NT2/D1 (cell line): ENCODE results near the gene IST1.

Experiments
- DNase-seq: peaks from one replicate; pipeline ENCODE4 v3.0.0-alpha.2; 2011; ENCODE audit warnings: low read depth, low spot score
- H3K27me3 ChIP-seq: 2 replicates; pipeline ENCODE4 v1.6.0; 2011; ENCODE audit warnings: mild to moderate bottlenecking; ENCODE audit not compliant: insufficient read length, insufficient read depth
- H3K36me3 ChIP-seq: 2 replicates; pipeline ENCODE4 v1.6.1; 2011; ENCODE audit warnings: mild to moderate bottlenecking, low read length, mixed read lengths; ENCODE audit not compliant: insufficient read depth, insufficient read length
- H3K4me1 ChIP-seq: 2 replicates; pipeline ENCODE4 v1.5.1; 2011; ENCODE audit not compliant: insufficient read depth, insufficient read length
- H3K4me3 ChIP-seq: 2 replicates; pipeline ENCODE4 v1.5.1; 2011; ENCODE audit warnings: low read depth; ENCODE audit not compliant: insufficient read length
- H3K9ac ChIP-seq: 2 replicates; pipeline ENCODE4 v1.6.0; 2011; ENCODE audit warnings: low read depth; ENCODE audit not compliant: insufficient read length
- H3K9me3 ChIP-seq: 2 replicates; pipeline ENCODE4 v1.5.1; 2011; ENCODE audit warnings: mild to moderate bottlenecking, low read length; ENCODE audit not compliant: insufficient read depth
- SUZ12 ChIP-seq: IDR thresholded peaks from 2 replicates; pipeline ENCODE4 v1.6.1; 2011; ENCODE audit not compliant: insufficient read length, insufficient read depth; ENCODE audit errors: extremely low read depth
- YY1 ChIP-seq: IDR thresholded peaks from 2 replicates; pipeline ENCODE4 v1.6.1; 2011; ENCODE audit not compliant: insufficient read length, insufficient read depth
- ZNF274 ChIP-seq: IDR thresholded peaks from 2 replicates; pipeline ENCODE4 v1.6.1; 2011; ENCODE audit warnings: mild to moderate bottlenecking, low read depth, low read length

Gene IST1

DNA sequence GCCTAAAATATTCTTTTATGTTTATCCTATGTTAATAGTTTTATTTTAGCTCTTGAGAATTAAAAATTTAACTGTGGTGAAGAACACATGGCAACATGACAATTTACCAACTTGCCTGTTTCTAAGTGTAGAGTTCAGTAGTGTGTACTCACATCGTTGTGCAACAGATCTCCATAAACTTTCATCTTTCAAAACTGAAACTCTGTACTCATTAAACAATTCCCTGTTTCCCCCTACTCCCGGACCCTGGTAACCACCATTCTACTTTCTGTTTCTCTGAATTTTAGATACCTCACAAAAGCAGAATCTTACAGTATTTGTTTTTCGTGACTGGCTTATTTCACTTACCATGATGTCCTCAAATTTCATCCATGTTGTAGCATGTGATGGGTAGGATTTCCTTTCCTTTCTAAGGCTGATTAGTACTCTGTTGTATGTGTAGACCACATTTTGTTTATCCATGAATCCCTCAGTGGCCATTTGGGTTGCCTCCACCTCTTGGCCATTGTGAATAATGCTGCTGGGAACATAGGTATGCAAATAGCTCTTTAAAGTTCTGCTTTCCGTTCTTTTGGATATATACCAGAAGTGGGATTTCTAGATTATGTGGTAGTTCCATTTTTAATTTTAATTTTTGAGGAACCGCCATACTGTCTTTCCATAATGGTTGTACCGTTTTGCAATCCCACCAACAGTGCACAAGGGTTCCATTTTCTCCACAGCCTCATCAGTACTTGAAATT is 17.4 kb downstream of the IST1 start:
- H3K9ac ChIP-seq = no peak overlapping the region
- peaks cover 3% of the 10 kb centered on the region for H3K4me1 ChIP-seq
- H3K9me3 ChIP-seq = no peaks in the 10 kb centered on the region
- H3K36me3 ChIP-seq = peaks cover 57% of the 10 kb centered on the region
- no peak overlapping the region for H3K4me3 ChIP-seq
- DNase-seq = no peak
- TF ChIP-seq SUZ12 = no peak
- no peak for TF ChIP-seq ZNF274
- TF ChIP-seq YY1 = no peak
- H3K27me3 ChIP-seq = no peaks in the 10 kb centered on the region

- no peak for TF ChIP-seq YY1
- no peak for TF ChIP-seq SUZ12
- TF ChIP-seq ZNF274 = no peak
- H3K36me3 ChIP-seq = peaks cover 64% of the 10 kb centered on the region
- no peak for DNase-seq
- H3K4me1 ChIP-seq = peaks cover 3% of the 10 kb centered on the region
- no peak overlapping the region for H3K4me3 ChIP-seq
- peaks cover 12% of the 10 kb centered on the region for H3K9me3 ChIP-seq
- H3K27me3 ChIP-seq = no peaks in the 10 kb centered on the region
- no peak overlapping the region for H3K9ac ChIP-seq
Measured at GRCh38 chr16:71914802-71915201, 19.5 kb downstream of the IST1 start.

GRCh38 chr16:71915350-71915749 is 20.0 kb downstream of the IST1 start:
- no peaks in the 10 kb centered on the region for H3K27me3 ChIP-seq
- H3K36me3 ChIP-seq = peaks cover 70% of the 10 kb centered on the region
- no peak overlapping the region for H3K9ac ChIP-seq
- H3K4me3 ChIP-seq = no peak overlapping the region
- TF ChIP-seq SUZ12 = no peak
- no peak for TF ChIP-seq ZNF274
- TF ChIP-seq YY1 = no peak
- peaks cover 3% of the 10 kb centered on the region for H3K4me1 ChIP-seq
- H3K9me3 ChIP-seq = peaks cover 12% of the 10 kb centered on the region
- DNase-seq = no peak

DNA sequence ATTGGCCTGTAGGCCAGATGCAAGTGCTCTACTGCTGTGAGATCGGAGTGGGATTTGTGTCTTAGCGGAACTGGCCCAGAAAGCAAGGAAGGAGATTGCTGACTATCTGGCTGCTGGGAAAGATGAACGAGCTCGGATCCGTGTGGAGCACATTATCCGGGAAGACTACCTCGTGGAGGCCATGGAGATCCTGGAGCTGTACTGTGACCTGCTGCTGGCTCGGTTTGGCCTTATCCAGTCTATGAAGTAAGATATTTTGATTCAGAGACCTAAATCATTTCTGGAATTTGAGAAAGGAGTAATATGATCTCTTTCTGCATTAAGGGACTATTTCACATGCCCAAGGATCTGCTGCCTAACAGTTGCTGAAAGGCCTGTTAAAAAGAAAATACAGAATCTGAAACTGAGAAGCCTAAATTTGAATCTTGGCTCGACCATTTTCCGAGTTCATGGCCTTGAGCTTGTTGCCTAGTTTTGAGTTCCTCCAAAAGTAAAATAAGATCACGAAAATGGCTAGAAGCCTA is 21.1 kb downstream of the IST1 start:
- Histone ChIP-seq H3K9me3 (peaks cover 12% of the 10 kb centered on the region), H3K9ac (no peak overlapping the region), H3K4me1 (peaks cover 3% of the 10 kb centered on the region), H3K27me3 (no peaks in the 10 kb centered on the region), H3K36me3 (peaks cover 72% of the 10 kb centered on the region), H3K4me3 (no peak overlapping the region)
- TF ChIP-seq YY1 (no peak), ZNF274 (no peak), SUZ12 (no peak)
- DNase-seq = no peak

GRCh38 chr16:71917900-71918299 is 22.6 kb downstream of the IST1 start:
- TF ChIP-seq SUZ12 (no peak), ZNF274 (no peak), YY1 (no peak)
- H3K4me1 ChIP-seq = no peaks in the 10 kb centered on the region
- no peak for DNase-seq
- H3K27me3 ChIP-seq = no peaks in the 10 kb centered on the region
- H3K4me3 ChIP-seq = no peak overlapping the region
- H3K9ac ChIP-seq = no peak overlapping the region
- peaks cover 12% of the 10 kb centered on the region for H3K9me3 ChIP-seq
- peaks cover 79% of the 10 kb centered on the region for H3K36me3 ChIP-seq

GRCh38 chr16:71919035-71919434 is 23.7 kb downstream of the IST1 start:
- no peak overlapping the region for H3K9ac ChIP-seq
- no peaks in the 10 kb centered on the region for H3K4me1 ChIP-seq
- no peak for DNase-seq

DNA sequence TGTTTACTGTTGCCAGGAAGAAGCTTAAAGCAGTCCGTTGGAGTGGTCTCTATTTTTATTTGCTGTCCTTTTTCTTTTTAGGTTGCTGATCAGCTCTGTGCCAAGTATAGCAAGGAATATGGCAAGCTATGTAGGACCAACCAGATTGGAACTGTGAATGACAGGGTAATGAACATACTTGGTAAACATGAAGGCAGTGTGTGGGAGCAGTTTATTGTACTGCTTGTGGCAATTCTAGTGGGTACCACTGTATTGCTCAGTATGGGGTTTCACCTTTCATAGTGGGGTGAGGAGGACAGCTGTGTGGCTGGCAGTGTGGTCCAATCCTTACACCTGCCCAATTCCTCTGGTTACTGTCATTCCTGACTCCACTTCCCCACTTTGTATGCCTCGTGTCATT is 25.3 kb downstream of the IST1 start:
- no peak for TF ChIP-seq SUZ12
- TF ChIP-seq YY1 = no peak
- no peak for TF ChIP-seq ZNF274
- H3K27me3 ChIP-seq = no peaks in the 10 kb centered on the region
- no peaks in the 10 kb centered on the region for H3K4me1 ChIP-seq
- H3K4me3 ChIP-seq = no peak overlapping the region
- DNase-seq = no peak
- H3K9ac ChIP-seq = no peak overlapping the region
- H3K9me3 ChIP-seq = peaks cover 12% of the 10 kb centered on the region
- H3K36me3 ChIP-seq = peaks cover 96% of the 10 kb centered on the region

More at GRCh38 chr16:71919035-71919434, 23.7 kb downstream of the IST1 start:
- peaks cover 12% of the 10 kb centered on the region for H3K9me3 ChIP-seq
- H3K27me3 ChIP-seq = no peaks in the 10 kb centered on the region
- H3K36me3 ChIP-seq = peaks cover 91% of the 10 kb centered on the region
- no peak overlapping the region for H3K4me3 ChIP-seq
- TF ChIP-seq YY1 (no peak), SUZ12 (no peak), ZNF274 (no peak)
